Breast epithelium (tissue), 3 donors: ENCODE results near the gene NLRP1.

Experiments
- CTCF ChIP-seq, 3 donors: fragments of 450-650 bp; IDR thresholded peaks; one replicate each; pipeline ENCODE4 v1.5.1; 2016 to 2017; ENCODE audit warnings: antibody characterized with exemption in 3 of 3, mild to moderate bottlenecking in 3 of 3, moderate library complexity in 3 of 3
- POLR2A ChIP-seq: fragments of 450-650 bp; IDR thresholded peaks from one replicate; pipeline ENCODE4 v1.6.1; 2016; ENCODE audit warnings: antibody characterized with exemption, mild to moderate bottlenecking, moderate library complexity

- TF ChIP-seq POLR2A (no peak), CTCF (IDR thresholded peaks at IDR 0.05) (no peak)
These were observed 48.9 kb downstream of the NLRP1 start for GRCh38 chr17:5535436-5535835.
